NCI-H2029 treated with DMSO at 0.1 percent for 48 hours (cell line): ENCODE results near the gene FBXO42.
A peak's percentile ranks its signal among the peaks of the same experiment; 100 is the strongest.
"Not testable (repeated sequence)": the region's sequence is repeated elsewhere in the genome, so short reads cannot be mapped to it uniquely, and the experiment has no call there.

Experiments used
- DNase-seq: peaks from one replicate; lab custom pipeline; 2025; lab: John Stamatoyannopoulos, UW

FBXO42 gene

GRCh38 chr1:16372535-16373285 lies 20.4 kb upstream of the FBXO42 start:
- DNase-seq, result no peak

- no peak for DNase-seq
Observed at GRCh38 chr1:16371725-16372124, 19.4 kb upstream of the FBXO42 start.

- DNase-seq, result no peak
Observed at GRCh38 chr1:16369821-16370220, 17.5 kb upstream of the FBXO42 start.

- no peak for DNase-seq
Observed at GRCh38 chr1:16367968-16368890, 15.9 kb upstream of the FBXO42 start.

- peak; percentile 57 for DNase-seq
Observed at GRCh38 chr1:16367258-16367967, 15.1 kb upstream of the FBXO42 start.

- DNase-seq, result peak; percentile 94
Observed at GRCh38 chr1:16366722-16367257, 14.5 kb upstream of the FBXO42 start, which contains the start of gene SZRD1. SZRD1 (plus strand) TSS chr1:16367242; CDS start chr1:16367258, 16 bp downstream.

GRCh38 chr1:16365146-16365498 lies 12.8 kb upstream of the FBXO42 start:
- not testable (repeated sequence) for DNase-seq

- no peak for DNase-seq
Observed at GRCh38 chr1:16356867-16357266, 4.6 kb upstream of the FBXO42 start.

- DNase-seq, result no peak
Observed at GRCh38 chr1:16354619-16355018, 2.3 kb upstream of the FBXO42 start.

- no peak for DNase-seq
Observed at GRCh38 chr1:16352842-16353535, 709 bp upstream of the FBXO42 start.

- DNase-seq, result no peak
Observed at GRCh38 chr1:16351456-16351993, 755 bp downstream of the FBXO42 start.

GRCh38 chr1:16349847-16350406 lies 2.4 kb downstream of the FBXO42 start:
- DNase-seq, result no peak

GRCh38 chr1:16348414-16349182 lies 3.7 kb downstream of the FBXO42 start:
- no peak for DNase-seq

- not testable (repeated sequence) for DNase-seq
Observed at GRCh38 chr1:16343276-16343675, 9.0 kb downstream of the FBXO42 start.

GRCh38 chr1:16342331-16343062 lies 9.8 kb downstream of the FBXO42 start:
- no peak for DNase-seq

GRCh38 chr1:16340673-16341072 lies 11.6 kb downstream of the FBXO42 start:
- DNase-seq, result no peak

GRCh38 chr1:16338961-16339360 lies 13.3 kb downstream of the FBXO42 start:
- DNase-seq, result no peak

- DNase-seq, result no peak
Observed at GRCh38 chr1:16334655-16335340, 17.5 kb downstream of the FBXO42 start.
